Hepatic stellate cell (primary cell): ENCODE measurements around the gene SART3.
"Not testable (repeated sequence)": the region's sequence is repeated elsewhere in the genome, so short reads cannot be mapped to it uniquely, and the experiment has no call there.

Experiments used
- DNase-seq: peaks from one replicate; pipeline ENCODE4 v3.0.0; 2011; ENCODE audit warnings: low spot score

SART3 gene

DNA sequence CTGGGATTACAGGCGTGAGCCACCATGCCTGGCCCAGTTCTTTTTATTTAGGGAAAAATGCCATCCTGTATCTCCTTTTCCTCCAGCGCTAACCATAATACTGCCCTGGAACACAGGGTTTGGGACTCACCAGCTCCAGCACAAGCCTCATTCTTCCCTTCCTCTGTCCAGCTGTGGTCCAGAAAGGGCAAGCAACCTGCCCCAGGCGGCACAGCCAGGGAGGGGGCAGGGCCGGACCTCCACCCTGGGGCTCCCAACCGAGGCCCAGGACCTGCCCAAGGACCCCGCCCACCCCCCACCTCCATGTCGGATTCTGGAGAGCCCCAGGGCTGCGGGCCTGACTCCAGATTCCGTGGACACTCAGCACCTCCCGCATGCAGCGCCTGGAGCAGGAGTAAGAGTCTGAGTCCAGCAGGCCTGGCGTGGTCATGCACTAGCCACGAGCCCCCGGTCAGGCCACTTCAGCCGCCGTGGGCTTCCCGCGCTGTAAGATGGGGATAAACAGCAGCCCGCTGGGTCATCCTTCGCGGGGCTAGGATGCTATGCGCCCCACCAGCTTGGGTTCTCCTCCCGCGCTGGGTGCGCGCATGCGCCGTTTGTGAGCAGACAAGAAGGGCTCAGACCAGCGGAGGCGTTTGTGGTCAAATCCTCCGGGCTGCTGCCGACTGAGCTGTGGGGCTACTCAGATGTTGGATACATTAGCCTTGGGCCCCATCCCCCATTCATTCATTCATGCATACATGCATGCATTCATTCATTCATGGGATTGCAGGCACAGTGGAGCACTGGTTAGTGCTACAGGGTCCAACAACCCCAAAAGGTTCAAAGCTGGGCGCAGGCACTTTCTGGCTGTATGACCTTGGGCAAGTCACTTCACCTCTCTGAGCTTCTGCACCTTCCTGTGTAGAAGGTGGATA, 20.6 kb upstream of the SART3 start:
- DNase-seq: no peak

GRCh38 chr12:108580531-108580930, 19.6 kb upstream of the SART3 start:
- peak; percentile 42 for DNase-seq

GRCh38 chr12:108578813-108579212, 17.8 kb upstream of the SART3 start:
- DNase-seq: no peak

DNA sequence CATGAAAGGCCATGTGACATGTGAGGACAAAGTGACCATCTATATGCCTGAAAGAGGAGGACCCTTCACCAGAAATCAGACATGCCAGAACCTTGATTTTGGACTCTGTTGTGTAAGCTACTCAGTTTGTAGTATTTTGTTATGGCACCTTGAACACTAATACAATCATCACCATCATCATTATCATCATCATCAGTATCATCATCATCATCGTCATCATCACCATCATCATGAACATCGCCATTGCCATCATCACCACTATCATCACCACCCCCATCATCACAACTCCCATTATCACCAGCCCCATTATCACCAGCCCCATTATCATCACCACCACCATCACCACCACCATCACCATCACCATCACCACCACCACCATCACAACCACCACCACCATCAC, 17.3 kb upstream of the SART3 start:
- DNase-seq: no peak

DNA sequence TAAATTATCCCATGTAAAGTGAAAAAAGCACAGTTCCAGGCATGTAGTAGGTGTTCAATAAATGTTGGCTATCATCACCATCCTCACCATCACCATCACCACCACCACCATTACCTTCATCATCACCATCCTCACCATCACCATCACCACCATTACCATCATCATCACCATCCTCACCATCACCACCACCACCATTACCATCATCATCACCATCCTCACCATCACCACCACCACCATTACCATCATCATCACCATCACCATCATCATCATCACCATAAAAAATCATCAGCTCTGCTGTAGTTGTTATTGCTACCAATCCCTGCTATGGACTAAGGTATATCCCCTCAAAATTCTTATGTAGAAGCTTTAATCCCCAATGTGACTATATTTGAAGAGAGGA, 16.5 kb upstream of the SART3 start:
- no peak for DNase-seq

DNA sequence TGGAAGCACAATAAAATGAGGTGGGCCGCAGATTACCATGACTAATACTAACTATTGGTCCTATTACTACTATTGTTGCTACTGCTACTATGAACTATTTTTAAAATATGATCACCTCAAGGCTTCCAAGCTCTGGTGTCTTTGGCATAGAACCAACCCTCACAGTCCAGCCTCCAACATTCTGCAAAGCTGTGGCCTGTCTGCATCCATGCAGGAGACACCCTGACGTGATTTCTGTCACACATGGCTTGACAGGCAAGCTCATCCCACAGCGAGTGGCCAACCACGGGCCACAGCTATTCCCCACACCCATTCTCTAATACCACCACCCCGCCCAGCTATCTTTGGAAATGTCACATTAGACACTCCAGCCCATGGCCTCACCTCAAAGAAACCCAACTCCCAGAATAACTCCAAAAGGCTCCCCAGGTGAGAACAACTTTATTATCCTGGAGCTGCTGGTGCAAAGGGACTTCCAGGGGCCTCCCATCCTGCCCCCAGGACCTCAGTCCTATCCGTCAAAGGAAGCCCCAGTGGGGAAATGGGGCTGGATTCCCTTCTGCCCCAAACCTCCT, 15.8 kb upstream of the SART3 start:
- no peak for DNase-seq

DNA sequence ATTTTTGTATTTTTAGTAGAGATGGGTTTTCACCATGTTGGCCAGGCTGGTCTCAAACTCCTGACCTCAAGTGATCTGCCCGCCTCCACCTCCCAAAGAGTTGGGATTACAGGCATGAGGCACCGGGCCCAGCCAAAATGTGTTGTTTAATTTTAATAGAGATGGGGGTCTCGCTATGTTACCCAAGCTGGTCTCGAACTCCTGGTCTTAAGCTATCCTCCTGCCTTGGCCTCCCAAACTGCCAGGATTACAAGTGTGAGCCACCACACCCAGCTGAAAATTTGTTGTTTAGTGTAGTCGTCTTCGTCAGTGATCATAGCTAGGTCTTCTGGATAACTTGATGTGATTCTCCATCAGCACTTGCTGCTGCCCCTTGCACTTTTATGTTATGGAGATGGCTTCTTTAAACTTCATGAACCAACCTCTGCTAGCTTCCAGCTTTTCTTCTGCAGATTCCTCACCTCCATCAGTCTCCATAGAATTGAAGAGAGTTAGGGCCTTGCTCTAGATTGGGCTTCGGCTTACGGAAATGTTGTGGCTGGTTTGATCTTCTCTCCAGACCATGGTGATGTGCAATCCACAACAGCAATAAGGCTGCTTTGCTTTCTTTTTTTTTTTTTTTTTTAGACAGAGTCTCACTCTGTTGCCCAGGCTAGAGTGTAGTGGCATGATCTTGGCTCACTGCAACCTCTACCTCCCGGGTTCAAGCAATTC, 14.4 kb upstream of the SART3 start:
- DNase-seq: no peak

DNA sequence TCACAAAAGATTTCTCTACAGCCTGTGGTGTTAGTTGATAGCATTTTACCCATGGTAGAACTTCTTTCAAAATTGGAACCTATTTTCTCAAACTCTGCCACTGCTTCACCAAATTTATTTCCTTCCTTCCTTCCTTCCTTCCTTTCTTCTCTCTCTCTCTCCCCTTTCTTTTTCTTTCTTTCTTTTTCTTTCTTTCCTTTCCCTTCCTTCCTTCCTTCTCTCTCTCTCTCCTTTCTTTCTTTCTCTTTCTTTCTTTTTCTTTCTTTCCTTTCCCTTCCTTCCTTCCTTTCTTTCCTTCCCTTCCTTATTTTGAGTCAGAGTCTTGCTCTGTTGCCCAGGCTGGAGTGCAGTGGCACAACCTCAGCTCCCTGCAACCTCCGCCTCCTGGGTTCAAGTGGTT, 13.3 kb upstream of the SART3 start:
- DNase-seq: not testable (repeated sequence)

DNA sequence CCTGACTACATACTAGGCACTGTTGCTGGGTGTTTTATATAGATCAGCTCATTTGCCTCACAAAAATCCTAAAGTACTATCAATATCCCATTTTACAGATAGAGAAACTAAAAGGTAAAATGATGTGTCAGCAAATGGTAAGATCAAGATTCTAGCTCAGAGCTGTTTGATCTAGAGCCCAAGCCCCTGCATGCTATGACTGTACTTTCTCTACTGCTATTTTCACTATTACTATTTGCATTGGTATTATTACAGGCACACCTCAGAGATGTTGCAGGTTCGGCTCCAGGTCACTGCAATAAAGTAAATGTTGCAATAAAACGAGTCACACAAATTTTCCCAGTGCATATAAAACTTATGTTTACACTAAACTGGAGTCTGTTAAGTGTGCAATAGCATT, 12.3 kb upstream of the SART3 start:
- no peak for DNase-seq

GRCh38 chr12:108572166-108572790, 11.3 kb upstream of the SART3 start:
- no peak for DNase-seq

GRCh38 chr12:108571609-108572165, 10.7 kb upstream of the SART3 start:
- no peak for DNase-seq

DNA sequence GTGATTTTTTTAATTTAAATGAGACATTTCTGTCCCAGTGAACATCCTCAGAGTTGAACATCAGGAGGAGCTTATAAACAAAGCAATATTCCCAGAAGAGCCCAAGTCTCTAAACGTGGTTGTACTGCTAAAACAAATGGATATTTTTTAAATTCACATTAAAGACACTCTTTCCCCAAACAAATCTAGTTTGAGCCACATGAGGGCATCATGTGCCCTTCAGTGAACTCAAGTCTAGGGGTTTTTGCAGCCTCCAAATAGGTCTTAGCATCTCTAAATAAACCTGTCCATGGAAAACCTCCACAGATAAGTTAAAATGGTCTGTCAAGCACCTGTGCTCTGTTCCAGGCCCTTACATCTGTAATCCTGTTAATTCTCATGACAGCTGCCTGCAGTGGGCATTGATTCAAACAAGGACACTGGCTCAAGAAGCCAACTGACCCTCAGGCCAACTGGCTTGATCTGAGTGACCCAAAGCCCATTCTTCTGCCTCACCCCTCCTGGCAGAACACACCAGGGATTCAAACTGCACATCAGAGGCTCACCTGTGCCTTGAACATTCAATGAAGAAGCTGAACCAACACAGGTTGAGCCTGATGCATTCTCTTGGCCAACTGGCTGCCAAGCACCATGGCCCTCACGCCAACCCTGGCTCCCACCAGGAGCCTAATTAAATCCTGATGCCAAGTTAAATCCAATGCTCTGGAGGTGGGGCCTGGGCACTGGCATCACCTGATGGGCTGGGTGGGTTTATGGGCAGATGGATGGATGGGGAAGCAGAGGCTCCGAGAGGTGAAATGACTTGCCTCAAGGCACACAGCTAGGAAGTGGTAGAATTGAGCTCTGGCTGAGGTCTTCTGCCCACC, 10.0 kb upstream of the SART3 start:
- DNase-seq: no peak

DNA sequence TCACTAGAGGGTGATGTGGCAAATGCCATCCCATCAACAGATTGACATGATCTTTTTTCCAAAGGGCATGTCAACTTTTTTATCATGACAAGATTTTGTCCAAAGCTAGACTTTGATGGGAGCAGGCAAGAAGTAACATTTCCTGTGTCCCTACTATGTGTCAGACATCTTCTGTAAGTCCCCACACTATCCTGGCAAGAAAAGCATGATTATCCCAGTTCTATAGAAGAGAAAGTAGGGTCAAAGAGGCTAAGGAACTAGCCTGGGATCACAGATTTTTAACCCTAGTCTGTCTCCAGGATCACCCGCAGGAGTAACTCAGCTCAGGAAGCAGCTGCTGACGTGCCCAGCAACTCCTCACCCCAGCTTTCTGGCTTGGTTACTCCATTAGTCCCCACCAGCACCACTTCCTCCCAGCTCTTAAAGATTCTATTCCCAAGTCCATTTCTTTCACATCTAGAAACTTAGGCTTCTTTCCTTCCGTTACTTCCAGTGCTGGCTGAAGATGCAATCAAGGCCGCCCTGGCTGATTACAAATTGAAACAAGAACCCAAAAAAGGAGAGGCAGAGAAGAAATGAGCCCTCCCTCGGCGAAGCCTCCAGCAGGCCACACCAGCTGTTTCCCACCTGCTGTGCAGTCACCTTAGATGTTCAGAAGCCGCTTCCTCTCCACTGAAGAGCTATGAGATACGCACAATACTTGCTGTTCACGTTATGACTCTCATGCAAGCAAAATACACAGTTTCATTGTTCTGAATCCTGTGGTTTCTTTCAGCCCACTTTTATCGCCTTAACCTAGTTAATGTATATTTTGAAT, 7.6 kb upstream of the SART3 start:
- no peak for DNase-seq

- DNase-seq: no peak
These were observed 6.7 kb upstream of the SART3 start for GRCh38 chr12:108567406-108568337.

DNA sequence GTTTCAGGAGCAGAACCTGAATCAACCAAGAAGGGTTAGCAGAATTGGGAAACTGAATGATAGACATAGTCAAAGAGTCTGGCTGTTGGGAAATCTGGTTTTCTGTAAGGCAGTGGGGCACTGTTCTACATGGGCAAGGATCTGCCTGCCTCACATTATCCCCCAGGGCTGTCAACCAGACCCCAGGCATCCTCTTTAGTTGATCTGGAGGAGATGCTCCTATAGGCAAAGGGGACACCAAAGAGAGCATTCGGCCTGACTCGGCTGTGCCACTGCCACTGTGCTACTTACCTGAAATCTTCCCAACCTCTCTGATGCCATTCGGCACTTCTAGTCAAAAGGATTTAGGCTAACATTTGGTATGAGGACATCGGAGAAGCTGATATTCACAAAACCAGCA, 5.5 kb upstream of the SART3 start:
- DNase-seq: no peak

- DNase-seq: peak; percentile 56
These were observed 5.0 kb upstream of the SART3 start for GRCh38 chr12:108565976-108566375.

- DNase-seq: no peak
These were observed 4.2 kb upstream of the SART3 start for GRCh38 chr12:108565146-108565545.

DNA sequence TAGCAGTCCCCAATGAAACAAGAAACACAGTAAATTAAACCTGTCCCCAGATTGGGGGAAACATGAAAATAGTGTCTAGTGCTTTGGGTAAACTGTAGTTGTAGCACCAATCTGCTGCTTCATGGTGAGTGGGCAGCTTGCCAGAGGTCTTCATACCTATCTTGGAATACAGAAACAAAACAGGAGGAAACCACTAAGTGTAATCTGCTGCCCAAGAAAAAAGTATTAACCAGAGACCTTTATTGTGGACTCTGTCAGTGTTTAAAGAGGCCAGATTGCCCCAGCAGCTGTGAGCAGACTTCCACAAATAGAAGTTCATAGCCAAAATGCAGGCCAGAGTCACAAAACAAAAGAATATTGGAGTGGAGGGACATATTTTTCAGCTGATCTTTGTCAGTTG, 3.8 kb upstream of the SART3 start:
- no peak for DNase-seq

- no peak for DNase-seq
These were observed 2.8 kb upstream of the SART3 start for GRCh38 chr12:108563804-108564151.
